GM23338 (cell line): ENCODE measurements around the gene KRTCAP3. TPM values are rescaled to one million over a fixed set of nuclear protein-coding genes. Genes with fewer than 3 reads are reported as not detected.

Source experiments
- ATAC-seq: fragments of 200-7000 bp; cut with Tn5 transposase; 3 replicates; pipeline ENCODE4 v1.9.1; 2020
- DNase-seq: peaks from one replicate; pipeline ENCODE4 v3.0.0-alpha.2; 2015; ENCODE audit warnings: low spot score
- H2AFZ ChIP-seq: fragments of 200-600 bp; sonication (generic); 2 replicates; pipeline ENCODE4 v1.8.0; 2016; ENCODE audit warnings: antibody characterized with exemption, mild to moderate bottlenecking, moderate library complexity
- H3F3A ChIP-seq: fragments of 200-600 bp; sonication (generic); replicated peaks from 2 replicates; pipeline ENCODE4 v1.8.0; 2017; ENCODE audit warnings: antibody characterized with exemption, mixed run types, low read depth
- H3K27ac ChIP-seq: fragments of 200-600 bp; sonication (generic); 2 replicates; pipeline ENCODE4 v1.6.1; 2016; ENCODE audit warnings: low read depth
- H3K27me3 ChIP-seq: fragments of 200-600 bp; sonication (generic); 2 replicates; pipeline ENCODE4 v1.8.0; 2016; ENCODE audit warnings: mild to moderate bottlenecking, mixed run types, moderate library complexity; ENCODE audit not compliant: insufficient read depth
- H3K36me3 ChIP-seq: fragments of 200-600 bp; sonication (generic); 2 replicates; pipeline ENCODE4 v1.8.0; 2016; ENCODE audit warnings: mild to moderate bottlenecking; ENCODE audit not compliant: insufficient read depth
- H3K4me1 ChIP-seq: fragments of 200-600 bp; sonication (generic); 2 replicates; pipeline ENCODE4 v1.8.0; 2016; ENCODE audit warnings: mild to moderate bottlenecking, moderate library complexity; ENCODE audit not compliant: insufficient read depth
- H3K4me2 ChIP-seq: fragments of 200-600 bp; sonication (generic); 2 replicates; pipeline ENCODE4 v1.7.1; 2017; ENCODE audit warnings: mixed run types
- H3K4me3 ChIP-seq: fragments of 200-600 bp; sonication (generic); 2 replicates; pipeline ENCODE4 v1.6.1; 2016; ENCODE audit warnings: mixed run types
- H3K79me2 ChIP-seq: fragments of 200-600 bp; sonication (generic); replicated peaks from 2 replicates; pipeline ENCODE4 v1.8.0; 2017; ENCODE audit warnings: mild to moderate bottlenecking; ENCODE audit not compliant: insufficient read depth
- H3K9me2 ChIP-seq: fragments of 200-600 bp; sonication (generic); 2 replicates; pipeline ENCODE4 v1.8.0; 2017; ENCODE audit not compliant: insufficient read depth
- H4K20me1 ChIP-seq: fragments of 200-600 bp; sonication (generic); replicated peaks from 2 replicates; pipeline ENCODE4 v1.8.0; 2017; ENCODE audit warnings: mild to moderate bottlenecking; ENCODE audit not compliant: insufficient read depth
- H3K27ac Mint-ChIP-seq: 2 replicates; pipeline ENCODE4 v1.8.0; 2020; ENCODE audit warnings: inconsistent platforms, mild to moderate bottlenecking, moderate library complexity, mixed read lengths
- H3K27me3 Mint-ChIP-seq: 3 replicates; pipeline ENCODE4 v1.8.0; 2022; ENCODE audit warnings: low read depth, mild to moderate bottlenecking, moderate library complexity, mixed read lengths, inconsistent platforms; ENCODE audit not compliant: insufficient read depth, poor library complexity
- H3K36me3 Mint-ChIP-seq: 3 replicates; pipeline ENCODE4 v1.8.0; 2021; ENCODE audit warnings: low read depth, mild to moderate bottlenecking, inconsistent platforms, moderate library complexity, mixed read lengths
- H3K4me1 Mint-ChIP-seq: 3 replicates; pipeline ENCODE4 v1.8.0; 2020; ENCODE audit warnings: mild to moderate bottlenecking, inconsistent platforms, mixed read lengths
- H3K4me3 Mint-ChIP-seq: 3 replicates; pipeline ENCODE4 v1.8.0; 2021; ENCODE audit warnings: moderate library complexity, mild to moderate bottlenecking, inconsistent platforms, mixed read lengths
- H3K9me3 Mint-ChIP-seq: 3 replicates; pipeline ENCODE4 v1.8.0; 2020; ENCODE audit warnings: moderate library complexity, mild to moderate bottlenecking, inconsistent platforms, mixed read lengths
- EZH2 ChIP-seq: fragments of 200-600 bp; sonication (generic); IDR thresholded peaks from one replicate; pipeline ENCODE4 v1.8.0; 2017; ENCODE audit warnings: antibody characterized with exemption, mild to moderate bottlenecking, low read depth; ENCODE audit not compliant: unreplicated experiment
- EZH2phosphoT487 ChIP-seq: fragments of 200-600 bp; sonication (generic); IDR thresholded peaks from one replicate; pipeline ENCODE4 v1.8.1; 2018; ENCODE audit warnings: antibody characterized with exemption; ENCODE audit not compliant: unreplicated experiment
- STAT1 ChIP-seq: IDR thresholded peaks from one replicate; pipeline ENCODE4 v1.6.1; 2016; ENCODE audit warnings: antibody characterized with exemption; ENCODE audit not compliant: unreplicated experiment
- ZNF462 ChIP-seq: fragments of 250-450 bp; sonication (Bioruptor Pico); IDR thresholded peaks from 2 replicates; pipeline ENCODE4 v1.5.0; 2020; ENCODE audit warnings: mild to moderate bottlenecking, moderate library complexity
- polyA plus RNA-seq: library from polyadenylated mRNA; unstranded; fragments of >200 nt; fragmentation: Nextera tagmentation; extraction: Ambion mirVana; gene quantifications from 2 replicates; pipeline ENCODE4 v1.2.1, GENCODE V29; 2016
- total RNA-seq: library from RNA; depleted of rRNA; stranded (reverse); fragments of >200 nt; shearing (Covaris generic); gene quantifications from 2 replicates; pipeline ENCODE4 v1.2.3, GENCODE V29; 2014

KRTCAP3 gene
- total and polyA plus RNA-seq, 2 experiments from 2014 or later = 15.8 to 52.4 TPM

GRCh38 chr2:27492557-27492956, 50.4 kb downstream of the KRTCAP3 start:
- H3K9me3 Mint-ChIP-seq = no peaks in the 10 kb centered on the region; the same call in 2 of the 3 replicates
- no peak overlapping the region for H3K4me3 Mint-ChIP-seq

More at GRCh38 chr2:27492557-27492956, 50.4 kb downstream of the KRTCAP3 start:
- TF ChIP-seq STAT1 = no peak
- TF ChIP-seq EZH2 = no peak
- TF ChIP-seq ZNF462 (CRISPR knock-in tag) = no peak
- TF ChIP-seq EZH2phosphoT487 = no peak
- Histone ChIP-seq H4K20me1 (no peaks in the 10 kb centered on the region), H3K4me1 (peaks cover 22% of the 10 kb centered on the region), H3F3A (0 out of 2 replicates have a peak, but pooled peaks cover 3% of the 10 kb centered on the region), H3K36me3 (no peaks in the 10 kb centered on the region), H3K27me3 (peaks cover 31% of the 10 kb centered on the region), H3K4me3 (no peak overlapping the region), H3K79me2 (no peaks in the 10 kb centered on the region), H3K9me2 (no peaks in the 10 kb centered on the region), H3K27ac (no peak overlapping the region), H2AFZ (no peak overlapping the region), H3K4me2 (no peak overlapping the region)
- H3K27me3 Mint-ChIP-seq = peaks cover 21% of the 10 kb centered on the region
- no peaks in the 10 kb centered on the region; the same call in 2 of the 3 replicates for H3K36me3 Mint-ChIP-seq
- ATAC-seq (no peak), DNase-seq (no peak)
- no peak overlapping the region for H3K27ac Mint-ChIP-seq
- H3K4me1 Mint-ChIP-seq = peaks cover 27% of the 10 kb centered on the region
